Hepatocyte (in vitro differentiated cells): ENCODE measurements around the gene HPCAL1. TPM values are rescaled to one million over a fixed set of nuclear protein-coding genes. Genes with fewer than 3 reads are reported as not detected.

Source experiments
- DNase-seq: peaks from one replicate; pipeline ENCODE4 v3.0.0-alpha.2; 2016; ENCODE audit warnings: low spot score
- H2AFZ ChIP-seq: fragments of 200-600 bp; sonication (generic); 2 replicates; pipeline ENCODE4 v1.6.0; 2016; ENCODE audit warnings: antibody characterized with exemption, mild to moderate bottlenecking
- H3K27ac ChIP-seq: fragments of 200-600 bp; sonication (generic); 2 replicates; pipeline ENCODE4 v1.5.1; 2016; ENCODE audit warnings: mild to moderate bottlenecking
- H3K27me3 ChIP-seq: fragments of 200-600 bp; sonication (generic); 2 replicates; pipeline ENCODE4 v1.6.1; 2016
- H3K36me3 ChIP-seq: fragments of 200-600 bp; sonication (generic); replicated peaks from 2 replicates; pipeline ENCODE4 v1.5.1; 2016; ENCODE audit warnings: low read depth; ENCODE audit not compliant: insufficient read depth
- H3K4me1 ChIP-seq: fragments of 200-600 bp; sonication (generic); 2 replicates; pipeline ENCODE4 v1.5.1; 2016; ENCODE audit warnings: mild to moderate bottlenecking, moderate library complexity; ENCODE audit not compliant: insufficient read depth
- H3K4me2 ChIP-seq: fragments of 200-600 bp; sonication (generic); 2 replicates; pipeline ENCODE4 v1.6.0; 2016
- H3K4me3 ChIP-seq: fragments of 200-600 bp; sonication (generic); 2 replicates; pipeline ENCODE4 v1.5.1; 2016; ENCODE audit warnings: mild to moderate bottlenecking
- H3K79me2 ChIP-seq: fragments of 200-600 bp; sonication (generic); 2 replicates; pipeline ENCODE4 v1.6.0; 2017; ENCODE audit warnings: mild to moderate bottlenecking
- H3K9me2 ChIP-seq: fragments of 200-600 bp; sonication (generic); replicated peaks from 2 replicates; pipeline ENCODE4 v1.6.0; 2017; ENCODE audit warnings: mild to moderate bottlenecking; ENCODE audit not compliant: insufficient read depth
- H3K9me3 ChIP-seq: fragments of 200-600 bp; sonication (generic); 2 replicates; pipeline ENCODE4 v1.5.1; 2016; ENCODE audit warnings: low read depth, mild to moderate bottlenecking
- H4K20me1 ChIP-seq: fragments of 200-600 bp; sonication (generic); 2 replicates; pipeline ENCODE4 v1.6.0; 2016; ENCODE audit warnings: mild to moderate bottlenecking; ENCODE audit not compliant: insufficient read depth, poor library complexity, severe bottlenecking
- EZH2 ChIP-seq: fragments of 200-600 bp; sonication (generic); IDR thresholded peaks from 2 replicates; pipeline ENCODE4 v1.6.1; 2016; ENCODE audit warnings: antibody characterized with exemption, mild to moderate bottlenecking, borderline replicate concordance
- EZH2phosphoT487 ChIP-seq: fragments of 200-600 bp; sonication (generic); IDR thresholded peaks from one replicate; pipeline ENCODE4 v1.6.1; 2018; ENCODE audit warnings: antibody characterized with exemption, mild to moderate bottlenecking, low read depth, moderate library complexity; ENCODE audit not compliant: unreplicated experiment, severe bottlenecking
- WGBS: methylation state at CpG from one replicate; pipeline ENCODE4 v1.1.6; 2016; ENCODE audit warnings: low lambda C conversion rate; ENCODE audit errors: missing lambda C conversion rate; 5-methylcytosine and 5-hydroxymethylcytosine counted together
- polyA plus RNA-seq: library from polyadenylated mRNA; unstranded; fragments of >200 nt; fragmentation: Nextera tagmentation; extraction: Ambion mirVana; gene quantifications from 2 replicates; pipeline ENCODE4 v1.2.1, GENCODE V29; 2016
- total RNA-seq: library from RNA; depleted of rRNA; stranded (reverse); fragments of >200 nt; gene quantifications from 2 replicates; pipeline ENCODE4 v1.2.3, GENCODE V29; 2014
- TF ChIP-seq, protein P1 (sequence below): fragments of 200-600 bp; sonication (generic); IDR thresholded peaks from 2 replicates; pipeline ENCODE4 v1.5.1; 2016; ENCODE audit warnings: antibody characterized with exemption, mild to moderate bottlenecking; ENCODE audit not compliant: poor library complexity

HPCAL1 gene
- total and polyA plus RNA-seq, 2 experiments from 2014 or later = 22.5 to 39.1 TPM

DNA sequence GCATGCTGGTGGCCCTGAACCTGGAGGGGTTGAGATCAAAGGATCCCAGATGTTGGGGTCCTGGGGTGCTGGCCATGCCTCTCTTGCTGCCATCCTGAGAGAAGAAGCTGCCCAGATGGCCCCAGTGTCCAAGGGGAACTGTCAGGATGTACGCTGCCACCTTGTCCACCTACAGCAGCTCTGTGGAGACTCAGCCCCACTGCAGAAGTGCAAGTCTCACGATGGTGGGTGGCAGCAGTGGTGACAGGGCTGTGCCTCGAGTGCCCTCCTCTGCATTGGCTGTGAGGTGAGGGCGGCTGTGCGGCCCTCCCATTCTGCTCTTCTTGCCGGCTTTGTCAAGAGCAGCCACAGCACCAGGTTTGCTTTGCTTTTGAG is 120.7 kb downstream of the HPCAL1 start:
- H2AFZ ChIP-seq = no peak overlapping the region

DNA sequence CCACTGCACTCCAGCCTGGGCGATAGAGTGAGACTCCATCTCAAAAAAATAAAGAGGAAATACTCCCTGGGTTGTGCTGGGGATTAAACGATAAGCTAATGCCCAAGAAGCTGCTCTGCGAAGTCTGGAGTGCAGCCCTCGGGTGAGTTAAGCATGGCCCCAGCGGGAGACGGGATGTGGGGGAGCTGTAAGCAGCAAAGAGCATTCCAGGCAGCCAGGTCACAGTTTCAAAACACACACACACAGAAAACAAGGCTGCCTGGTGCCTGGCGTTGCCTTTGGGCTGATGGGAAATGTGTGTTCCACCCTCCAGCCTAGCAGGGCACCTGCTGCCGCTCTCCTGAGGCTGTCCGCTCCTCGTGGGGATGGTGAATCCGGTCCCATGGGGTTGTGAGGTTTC is 121.3 kb downstream of the HPCAL1 start:
- Histone ChIP-seq H3K4me3 (no peak overlapping the region), H3K4me2 (no peak overlapping the region), H3K79me2 (no peaks in the 10 kb centered on the region), H4K20me1 (no peaks in the 10 kb centered on the region), H3K27me3 (no peaks in the 10 kb centered on the region), H3K36me3 (no peaks in the 10 kb centered on the region), H3K4me1 (no peaks in the 10 kb centered on the region), H3K9me2 (no peaks in the 10 kb centered on the region), H2AFZ (no peak overlapping the region), H3K9me3 (no peaks in the 10 kb centered on the region), H3K27ac (no peak overlapping the region)
- WGBS = 63% methylated on average over 11 of the region's 11 CpGs
- TF ChIP-seq EZH2 = no peak
- TF ChIP-seq EZH2phosphoT487 = no peak
- TF ChIP-seq, protein P1, sequence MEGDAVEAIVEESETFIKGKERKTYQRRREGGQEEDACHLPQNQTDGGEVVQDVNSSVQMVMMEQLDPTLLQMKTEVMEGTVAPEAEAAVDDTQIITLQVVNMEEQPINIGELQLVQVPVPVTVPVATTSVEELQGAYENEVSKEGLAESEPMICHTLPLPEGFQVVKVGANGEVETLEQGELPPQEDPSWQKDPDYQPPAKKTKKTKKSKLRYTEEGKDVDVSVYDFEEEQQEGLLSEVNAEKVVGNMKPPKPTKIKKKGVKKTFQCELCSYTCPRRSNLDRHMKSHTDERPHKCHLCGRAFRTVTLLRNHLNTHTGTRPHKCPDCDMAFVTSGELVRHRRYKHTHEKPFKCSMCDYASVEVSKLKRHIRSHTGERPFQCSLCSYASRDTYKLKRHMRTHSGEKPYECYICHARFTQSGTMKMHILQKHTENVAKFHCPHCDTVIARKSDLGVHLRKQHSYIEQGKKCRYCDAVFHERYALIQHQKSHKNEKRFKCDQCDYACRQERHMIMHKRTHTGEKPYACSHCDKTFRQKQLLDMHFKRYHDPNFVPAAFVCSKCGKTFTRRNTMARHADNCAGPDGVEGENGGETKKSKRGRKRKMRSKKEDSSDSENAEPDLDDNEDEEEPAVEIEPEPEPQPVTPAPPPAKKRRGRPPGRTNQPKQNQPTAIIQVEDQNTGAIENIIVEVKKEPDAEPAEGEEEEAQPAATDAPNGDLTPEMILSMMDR = no peak
- DNase-seq = peak; percentile 61

More for the DNA sequence above, 120.7 kb downstream of the HPCAL1 start:
- Histone ChIP-seq H3K4me1 (no peaks in the 10 kb centered on the region), H4K20me1 (no peaks in the 10 kb centered on the region), H3K9me3 (no peaks in the 10 kb centered on the region), H3K36me3 (no peaks in the 10 kb centered on the region), H3K27me3 (no peaks in the 10 kb centered on the region), H3K9me2 (no peaks in the 10 kb centered on the region), H3K4me3 (no peak overlapping the region), H3K79me2 (no peaks in the 10 kb centered on the region), H3K27ac (no peak overlapping the region), H3K4me2 (no peak overlapping the region)
- WGBS = 89% methylated on average over 6 of the region's 6 CpGs
- no peak for DNase-seq
- TF ChIP-seq, protein P1 = no peak
- TF ChIP-seq EZH2 (no peak), EZH2phosphoT487 (no peak)

DNA sequence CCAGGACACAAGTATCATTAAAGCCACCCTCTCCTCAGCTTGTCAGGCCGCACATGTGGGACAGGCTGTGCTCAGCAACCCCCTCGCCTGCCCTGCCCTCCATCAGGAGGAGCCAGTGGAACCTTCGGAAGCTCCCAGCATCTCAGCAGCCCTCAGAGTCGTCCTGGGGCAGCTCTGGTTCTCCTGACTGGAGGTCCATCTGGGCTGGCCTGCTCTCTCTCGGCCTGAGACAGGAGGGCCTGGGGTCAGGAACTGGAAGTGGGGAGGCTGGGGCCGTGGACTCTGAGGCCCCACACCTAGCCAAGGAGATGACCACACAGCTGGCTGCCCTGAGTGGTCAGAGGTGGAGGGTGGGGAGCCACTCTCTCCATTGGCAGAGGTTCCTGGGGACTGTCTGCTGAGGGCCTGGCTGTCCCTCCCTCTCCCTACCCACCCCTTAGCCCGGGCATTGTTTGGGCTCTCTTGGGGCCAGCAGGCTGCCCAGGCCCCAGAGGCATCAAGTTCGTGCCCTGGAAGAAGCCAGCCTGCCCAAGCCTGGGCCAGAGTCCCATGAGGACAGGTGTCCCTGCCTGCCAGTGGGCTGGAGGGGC is 122.3 kb downstream of the HPCAL1 start:
- no peaks in the 10 kb centered on the region for H3K36me3 ChIP-seq
- TF ChIP-seq EZH2 (no peak), EZH2phosphoT487 (no peak)
- TF ChIP-seq, protein P1 = no peak

DNA sequence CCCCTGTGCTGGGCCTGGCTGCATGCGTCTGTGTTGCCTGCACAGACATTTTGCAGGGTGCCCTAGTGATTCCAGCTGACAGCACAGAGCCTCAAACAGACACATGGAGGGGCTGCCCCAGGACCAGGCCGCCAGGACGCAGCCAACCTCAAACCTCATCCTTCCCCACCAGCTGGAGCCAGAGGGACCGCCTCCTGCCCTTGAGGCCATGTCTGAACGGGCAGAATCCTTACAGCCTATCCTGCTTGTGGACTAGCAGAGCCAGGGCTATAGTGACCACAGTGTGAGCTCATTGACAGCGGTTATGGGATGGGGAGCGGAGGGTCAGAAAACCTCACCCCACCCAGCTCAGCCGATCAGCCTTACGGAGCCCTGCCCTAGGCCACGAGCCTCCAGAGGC is 123.0 kb downstream of the HPCAL1 start:
- H4K20me1 ChIP-seq = no peaks in the 10 kb centered on the region
- H3K27me3 ChIP-seq = no peaks in the 10 kb centered on the region
- no peaks in the 10 kb centered on the region for H3K9me2 ChIP-seq
- 86% methylated on average over 10 of the region's 10 CpGs for WGBS
- no peaks in the 10 kb centered on the region for H3K4me1 ChIP-seq
- H3K4me2 ChIP-seq = no peak overlapping the region
- H3K4me3 ChIP-seq = no peak overlapping the region
- H3K79me2 ChIP-seq = no peaks in the 10 kb centered on the region
- TF ChIP-seq EZH2phosphoT487 = no peak
- no peak for TF ChIP-seq EZH2
- no peaks in the 10 kb centered on the region for H3K9me3 ChIP-seq
- H3K36me3 ChIP-seq = no peaks in the 10 kb centered on the region
- H3K27ac ChIP-seq = no peak overlapping the region
- H2AFZ ChIP-seq = no peak overlapping the region
- DNase-seq = no peak

More for the DNA sequence above, 122.3 kb downstream of the HPCAL1 start:
- WGBS = 90% methylated on average over 8 of the region's 8 CpGs
- Histone ChIP-seq H3K79me2 (no peaks in the 10 kb centered on the region), H3K4me1 (no peaks in the 10 kb centered on the region), H3K27ac (no peak overlapping the region), H2AFZ (no peak overlapping the region), H3K9me3 (no peaks in the 10 kb centered on the region), H3K9me2 (no peaks in the 10 kb centered on the region), H3K4me2 (no peak overlapping the region), H4K20me1 (no peaks in the 10 kb centered on the region), H3K4me3 (no peak overlapping the region), H3K27me3 (no peaks in the 10 kb centered on the region)
- no peak for DNase-seq
